Measurements from ENCODE around the gene EFCAB6.

GRCh38 chr22:43711681-43712080, 100.4 kb downstream of the EFCAB6 start:
- TF ChIP-seq, protein P1, sequence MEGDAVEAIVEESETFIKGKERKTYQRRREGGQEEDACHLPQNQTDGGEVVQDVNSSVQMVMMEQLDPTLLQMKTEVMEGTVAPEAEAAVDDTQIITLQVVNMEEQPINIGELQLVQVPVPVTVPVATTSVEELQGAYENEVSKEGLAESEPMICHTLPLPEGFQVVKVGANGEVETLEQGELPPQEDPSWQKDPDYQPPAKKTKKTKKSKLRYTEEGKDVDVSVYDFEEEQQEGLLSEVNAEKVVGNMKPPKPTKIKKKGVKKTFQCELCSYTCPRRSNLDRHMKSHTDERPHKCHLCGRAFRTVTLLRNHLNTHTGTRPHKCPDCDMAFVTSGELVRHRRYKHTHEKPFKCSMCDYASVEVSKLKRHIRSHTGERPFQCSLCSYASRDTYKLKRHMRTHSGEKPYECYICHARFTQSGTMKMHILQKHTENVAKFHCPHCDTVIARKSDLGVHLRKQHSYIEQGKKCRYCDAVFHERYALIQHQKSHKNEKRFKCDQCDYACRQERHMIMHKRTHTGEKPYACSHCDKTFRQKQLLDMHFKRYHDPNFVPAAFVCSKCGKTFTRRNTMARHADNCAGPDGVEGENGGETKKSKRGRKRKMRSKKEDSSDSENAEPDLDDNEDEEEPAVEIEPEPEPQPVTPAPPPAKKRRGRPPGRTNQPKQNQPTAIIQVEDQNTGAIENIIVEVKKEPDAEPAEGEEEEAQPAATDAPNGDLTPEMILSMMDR (conservative IDR thresholded peaks at IDR 0.05; ENCODE audit: low read length): no peak
- no peak for TF ChIP-seq EZH2phosphoT487 (IDR thresholded peaks at IDR 0.05; ENCODE audit: borderline replicate concordance)
